ENCODE measurements around the gene CBLL2. TPM values are rescaled to one million over a fixed set of nuclear protein-coding genes. Genes with fewer than 3 reads are reported as not detected.

The CBLL2 gene
- total RNA-seq, 2 experiments from 2014 or later = not detected

GRCh38 chrX:22323541-22323940, 50.8 kb downstream of the CBLL2 start:
- Mint-ChIP-seq H3K27me3 (peaks cover 2% of the 10 kb centered on the region), H3K9me3 (no peaks in the 10 kb centered on the region), H3K4me1 (ENCODE audit: low read depth) (no peaks in the 10 kb centered on the region), H3K27ac (no peak overlapping the region), H3K4me3 (no peak overlapping the region), H3K36me3 (ENCODE audit: low read depth) (no peaks in the 10 kb centered on the region)
- ATAC-seq = no peak
- ChIA-PET POLR2A (no interaction called here), CTCF (no interaction called here)
- intact Hi-C loops (cut with micrococcal nuclease) = no loop called here
- TF ChIP-seq, protein P1, sequence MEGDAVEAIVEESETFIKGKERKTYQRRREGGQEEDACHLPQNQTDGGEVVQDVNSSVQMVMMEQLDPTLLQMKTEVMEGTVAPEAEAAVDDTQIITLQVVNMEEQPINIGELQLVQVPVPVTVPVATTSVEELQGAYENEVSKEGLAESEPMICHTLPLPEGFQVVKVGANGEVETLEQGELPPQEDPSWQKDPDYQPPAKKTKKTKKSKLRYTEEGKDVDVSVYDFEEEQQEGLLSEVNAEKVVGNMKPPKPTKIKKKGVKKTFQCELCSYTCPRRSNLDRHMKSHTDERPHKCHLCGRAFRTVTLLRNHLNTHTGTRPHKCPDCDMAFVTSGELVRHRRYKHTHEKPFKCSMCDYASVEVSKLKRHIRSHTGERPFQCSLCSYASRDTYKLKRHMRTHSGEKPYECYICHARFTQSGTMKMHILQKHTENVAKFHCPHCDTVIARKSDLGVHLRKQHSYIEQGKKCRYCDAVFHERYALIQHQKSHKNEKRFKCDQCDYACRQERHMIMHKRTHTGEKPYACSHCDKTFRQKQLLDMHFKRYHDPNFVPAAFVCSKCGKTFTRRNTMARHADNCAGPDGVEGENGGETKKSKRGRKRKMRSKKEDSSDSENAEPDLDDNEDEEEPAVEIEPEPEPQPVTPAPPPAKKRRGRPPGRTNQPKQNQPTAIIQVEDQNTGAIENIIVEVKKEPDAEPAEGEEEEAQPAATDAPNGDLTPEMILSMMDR (IDR thresholded peaks at IDR 0.05) = no peak
- DNase-seq = no peak

Other genes with a start within 250 kb of the CBLL2 start
- 10 to 100 TPM; 22.7 to 25.2 TPM for gene PHEX, start 240.6 kb upstream of the CBLL2 start, total RNA-seq